ENCODE data around the gene ASTL.

Gene ASTL

GRCh38 chr2:96097441-96097840 lies 40.9 kb downstream of the ASTL start:
- no peaks in the 10 kb centered on the region for H3K27me3 ChIP-seq (ENCODE audit: insufficient read depth, poor library complexity, severe bottlenecking)
- no peak overlapping the region for H3K4me3 ChIP-seq (replicated peaks; ENCODE audit: insufficient read depth, low read length)
- H3K27ac ChIP-seq (replicated peaks), result no peak overlapping the region
- no peak for TF ChIP-seq POLR2AphosphoS5 (IDR thresholded peaks at IDR 0.05; ENCODE audit: low read depth)
- no peak for DNase-seq (ENCODE audit: low read depth in 1 of 2, low spot score in 1 of 2)

DNA sequence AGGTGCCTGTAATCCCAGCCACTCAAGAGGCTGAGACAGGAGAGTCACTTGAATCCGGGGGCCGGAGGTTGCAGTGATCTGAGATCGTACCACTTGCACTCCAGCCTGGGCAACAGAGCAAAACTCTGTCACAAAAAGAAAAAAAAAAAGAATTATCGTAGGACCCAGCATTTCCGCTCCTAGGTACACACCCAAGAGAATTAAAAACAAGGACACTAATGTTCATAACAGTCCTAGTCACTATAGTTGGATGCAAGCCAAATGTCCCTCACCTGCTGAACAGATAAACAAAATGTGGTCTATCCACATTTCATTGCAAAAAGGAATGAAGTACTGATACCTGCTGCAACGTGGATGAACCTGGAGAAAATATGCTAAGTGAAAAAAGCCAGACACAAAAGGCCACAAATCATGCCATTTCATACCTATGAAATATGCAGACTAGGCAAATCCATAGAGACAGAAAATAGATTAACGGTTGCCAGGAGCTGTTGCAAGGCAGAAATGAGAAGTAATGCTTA lies 43.1 kb downstream of the ASTL start:
- no peak for DNase-seq (ENCODE audit: low read depth in 1 of 2, low spot score in 1 of 2)
- Histone ChIP-seq H3K27me3 (ENCODE audit: insufficient read depth, poor library complexity, severe bottlenecking) (no peaks in the 10 kb centered on the region), H3K27ac (replicated peaks) (no peak overlapping the region), H3K4me3 (replicated peaks; ENCODE audit: insufficient read depth, low read length) (no peak overlapping the region)
- TF ChIP-seq, protein P1, sequence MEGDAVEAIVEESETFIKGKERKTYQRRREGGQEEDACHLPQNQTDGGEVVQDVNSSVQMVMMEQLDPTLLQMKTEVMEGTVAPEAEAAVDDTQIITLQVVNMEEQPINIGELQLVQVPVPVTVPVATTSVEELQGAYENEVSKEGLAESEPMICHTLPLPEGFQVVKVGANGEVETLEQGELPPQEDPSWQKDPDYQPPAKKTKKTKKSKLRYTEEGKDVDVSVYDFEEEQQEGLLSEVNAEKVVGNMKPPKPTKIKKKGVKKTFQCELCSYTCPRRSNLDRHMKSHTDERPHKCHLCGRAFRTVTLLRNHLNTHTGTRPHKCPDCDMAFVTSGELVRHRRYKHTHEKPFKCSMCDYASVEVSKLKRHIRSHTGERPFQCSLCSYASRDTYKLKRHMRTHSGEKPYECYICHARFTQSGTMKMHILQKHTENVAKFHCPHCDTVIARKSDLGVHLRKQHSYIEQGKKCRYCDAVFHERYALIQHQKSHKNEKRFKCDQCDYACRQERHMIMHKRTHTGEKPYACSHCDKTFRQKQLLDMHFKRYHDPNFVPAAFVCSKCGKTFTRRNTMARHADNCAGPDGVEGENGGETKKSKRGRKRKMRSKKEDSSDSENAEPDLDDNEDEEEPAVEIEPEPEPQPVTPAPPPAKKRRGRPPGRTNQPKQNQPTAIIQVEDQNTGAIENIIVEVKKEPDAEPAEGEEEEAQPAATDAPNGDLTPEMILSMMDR (IDR thresholded peaks at IDR 0.05; ENCODE audit: insufficient read depth, low read length), result no peak
- no peak for TF ChIP-seq GABPA (IDR thresholded peaks at IDR 0.05; ENCODE audit: low read depth)
- TF ChIP-seq SPI1 (IDR thresholded peaks at IDR 0.05; ENCODE audit: borderline replicate concordance, low read depth), result no peak
- TF ChIP-seq, protein P2, sequence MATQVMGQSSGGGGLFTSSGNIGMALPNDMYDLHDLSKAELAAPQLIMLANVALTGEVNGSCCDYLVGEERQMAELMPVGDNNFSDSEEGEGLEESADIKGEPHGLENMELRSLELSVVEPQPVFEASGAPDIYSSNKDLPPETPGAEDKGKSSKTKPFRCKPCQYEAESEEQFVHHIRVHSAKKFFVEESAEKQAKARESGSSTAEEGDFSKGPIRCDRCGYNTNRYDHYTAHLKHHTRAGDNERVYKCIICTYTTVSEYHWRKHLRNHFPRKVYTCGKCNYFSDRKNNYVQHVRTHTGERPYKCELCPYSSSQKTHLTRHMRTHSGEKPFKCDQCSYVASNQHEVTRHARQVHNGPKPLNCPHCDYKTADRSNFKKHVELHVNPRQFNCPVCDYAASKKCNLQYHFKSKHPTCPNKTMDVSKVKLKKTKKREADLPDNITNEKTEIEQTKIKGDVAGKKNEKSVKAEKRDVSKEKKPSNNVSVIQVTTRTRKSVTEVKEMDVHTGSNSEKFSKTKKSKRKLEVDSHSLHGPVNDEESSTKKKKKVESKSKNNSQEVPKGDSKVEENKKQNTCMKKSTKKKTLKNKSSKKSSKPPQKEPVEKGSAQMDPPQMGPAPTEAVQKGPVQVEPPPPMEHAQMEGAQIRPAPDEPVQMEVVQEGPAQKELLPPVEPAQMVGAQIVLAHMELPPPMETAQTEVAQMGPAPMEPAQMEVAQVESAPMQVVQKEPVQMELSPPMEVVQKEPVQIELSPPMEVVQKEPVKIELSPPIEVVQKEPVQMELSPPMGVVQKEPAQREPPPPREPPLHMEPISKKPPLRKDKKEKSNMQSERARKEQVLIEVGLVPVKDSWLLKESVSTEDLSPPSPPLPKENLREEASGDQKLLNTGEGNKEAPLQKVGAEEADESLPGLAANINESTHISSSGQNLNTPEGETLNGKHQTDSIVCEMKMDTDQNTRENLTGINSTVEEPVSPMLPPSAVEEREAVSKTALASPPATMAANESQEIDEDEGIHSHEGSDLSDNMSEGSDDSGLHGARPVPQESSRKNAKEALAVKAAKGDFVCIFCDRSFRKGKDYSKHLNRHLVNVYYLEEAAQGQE (IDR thresholded peaks at IDR 0.05; ENCODE audit: insufficient replicate concordance, low read depth), result no peak
- no peak for TF ChIP-seq POLR2AphosphoS5 (IDR thresholded peaks at IDR 0.05; ENCODE audit: low read depth)

DNA sequence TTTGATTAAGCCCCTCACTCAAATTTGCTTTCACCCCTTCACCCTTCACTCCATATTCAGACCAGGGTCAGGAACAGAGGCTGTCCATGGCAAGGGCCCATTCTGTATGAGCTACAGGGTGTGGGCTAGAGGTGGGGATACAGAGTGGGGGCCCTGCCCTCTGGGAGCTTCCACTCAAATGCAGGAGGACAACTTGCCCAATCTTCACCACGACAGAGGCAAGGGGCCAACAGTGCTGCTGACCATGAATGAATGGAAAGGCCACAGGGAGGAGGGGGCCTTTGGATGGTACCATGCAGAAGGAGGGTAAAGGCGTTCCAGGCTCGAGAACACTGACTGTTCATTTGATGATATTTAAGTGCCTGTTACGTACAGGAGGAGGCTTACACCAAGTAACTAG lies 44.8 kb downstream of the ASTL start:
- no peak for DNase-seq (ENCODE audit: low read depth in 1 of 2, low spot score in 1 of 2)
- TF ChIP-seq GABPA (IDR thresholded peaks at IDR 0.05; ENCODE audit: low read depth), result no peak
- TF ChIP-seq SPI1 (IDR thresholded peaks at IDR 0.05; ENCODE audit: borderline replicate concordance, low read depth), result no peak
- TF ChIP-seq, protein P1 (IDR thresholded peaks at IDR 0.05; ENCODE audit: insufficient read depth, low read length), result no peak
- TF ChIP-seq POLR2AphosphoS5 (IDR thresholded peaks at IDR 0.05; ENCODE audit: low read depth), result no peak
- TF ChIP-seq, protein P2 (IDR thresholded peaks at IDR 0.05; ENCODE audit: insufficient replicate concordance, low read depth), result no peak
- Histone ChIP-seq H3K27ac (replicated peaks) (no peak overlapping the region), H3K4me3 (replicated peaks; ENCODE audit: insufficient read depth, low read length) (no peak overlapping the region), H3K27me3 (ENCODE audit: insufficient read depth, poor library complexity, severe bottlenecking) (no peaks in the 10 kb centered on the region)

DNA sequence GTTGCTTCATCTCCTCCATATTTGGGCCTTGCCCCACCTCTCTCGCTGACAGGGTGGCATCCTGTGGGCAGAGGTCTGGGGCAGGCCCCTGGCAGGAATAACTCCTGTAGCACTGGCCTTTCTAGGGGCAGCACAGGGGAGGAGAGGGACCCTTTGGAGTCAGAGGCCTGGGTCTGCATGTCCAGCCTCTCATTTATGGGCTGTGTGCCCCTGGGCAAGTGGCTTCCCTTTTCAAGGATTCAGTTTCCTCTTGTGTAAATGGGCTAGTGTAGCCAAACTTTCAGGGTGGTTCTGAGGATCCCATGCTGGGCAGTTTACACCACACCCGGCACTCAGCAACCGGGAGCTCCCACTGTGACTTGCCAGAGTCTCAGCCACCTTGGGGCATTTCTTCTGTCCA lies 45.4 kb downstream of the ASTL start:
- H3K4me3 ChIP-seq (replicated peaks; ENCODE audit: insufficient read depth, low read length), result no peak overlapping the region
- H3K27me3 ChIP-seq (ENCODE audit: insufficient read depth, poor library complexity, severe bottlenecking), result no peaks in the 10 kb centered on the region
- TF ChIP-seq, protein P2 (IDR thresholded peaks at IDR 0.05; ENCODE audit: insufficient replicate concordance, low read depth), result no peak
- TF ChIP-seq, protein P1 (IDR thresholded peaks at IDR 0.05; ENCODE audit: insufficient read depth, low read length), result no peak
- TF ChIP-seq SPI1 (IDR thresholded peaks at IDR 0.05; ENCODE audit: borderline replicate concordance, low read depth), result no peak
- TF ChIP-seq POLR2AphosphoS5 (IDR thresholded peaks at IDR 0.05; ENCODE audit: low read depth), result no peak
- no peak for DNase-seq (ENCODE audit: low read depth in 1 of 2, low spot score in 1 of 2)
- no peak overlapping the region for H3K27ac ChIP-seq (replicated peaks)

All from HL-60 (cell line).